ENCODE results near the gene TSEN2.

DNA sequence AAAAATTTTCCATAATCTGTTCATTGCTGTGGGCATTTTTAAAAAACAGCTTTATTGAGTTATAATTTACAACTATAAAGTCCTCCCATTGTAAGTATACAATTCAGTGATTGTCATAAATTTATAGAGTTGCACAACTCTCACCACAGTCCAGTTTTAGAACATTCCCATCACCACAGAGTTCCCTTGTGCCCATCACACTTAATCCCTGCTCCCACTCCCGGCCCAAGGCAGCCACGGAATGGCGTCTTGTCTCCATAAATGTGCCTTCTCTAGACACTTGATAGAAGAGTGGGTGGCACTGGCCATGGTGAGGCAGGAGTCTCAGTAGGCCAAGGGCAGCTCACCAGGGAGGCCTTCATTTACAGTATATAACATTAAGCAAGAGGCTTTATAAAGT, 6.3 kb downstream of the TSEN2 start:
- TF ChIP-seq, protein P1, sequence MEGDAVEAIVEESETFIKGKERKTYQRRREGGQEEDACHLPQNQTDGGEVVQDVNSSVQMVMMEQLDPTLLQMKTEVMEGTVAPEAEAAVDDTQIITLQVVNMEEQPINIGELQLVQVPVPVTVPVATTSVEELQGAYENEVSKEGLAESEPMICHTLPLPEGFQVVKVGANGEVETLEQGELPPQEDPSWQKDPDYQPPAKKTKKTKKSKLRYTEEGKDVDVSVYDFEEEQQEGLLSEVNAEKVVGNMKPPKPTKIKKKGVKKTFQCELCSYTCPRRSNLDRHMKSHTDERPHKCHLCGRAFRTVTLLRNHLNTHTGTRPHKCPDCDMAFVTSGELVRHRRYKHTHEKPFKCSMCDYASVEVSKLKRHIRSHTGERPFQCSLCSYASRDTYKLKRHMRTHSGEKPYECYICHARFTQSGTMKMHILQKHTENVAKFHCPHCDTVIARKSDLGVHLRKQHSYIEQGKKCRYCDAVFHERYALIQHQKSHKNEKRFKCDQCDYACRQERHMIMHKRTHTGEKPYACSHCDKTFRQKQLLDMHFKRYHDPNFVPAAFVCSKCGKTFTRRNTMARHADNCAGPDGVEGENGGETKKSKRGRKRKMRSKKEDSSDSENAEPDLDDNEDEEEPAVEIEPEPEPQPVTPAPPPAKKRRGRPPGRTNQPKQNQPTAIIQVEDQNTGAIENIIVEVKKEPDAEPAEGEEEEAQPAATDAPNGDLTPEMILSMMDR (IDR thresholded peaks at IDR 0.05) = no peak
- TF ChIP-seq POLR2A (IDR thresholded peaks at IDR 0.05) = no peak
